ENCODE results near the gene SUB1.

DNA sequence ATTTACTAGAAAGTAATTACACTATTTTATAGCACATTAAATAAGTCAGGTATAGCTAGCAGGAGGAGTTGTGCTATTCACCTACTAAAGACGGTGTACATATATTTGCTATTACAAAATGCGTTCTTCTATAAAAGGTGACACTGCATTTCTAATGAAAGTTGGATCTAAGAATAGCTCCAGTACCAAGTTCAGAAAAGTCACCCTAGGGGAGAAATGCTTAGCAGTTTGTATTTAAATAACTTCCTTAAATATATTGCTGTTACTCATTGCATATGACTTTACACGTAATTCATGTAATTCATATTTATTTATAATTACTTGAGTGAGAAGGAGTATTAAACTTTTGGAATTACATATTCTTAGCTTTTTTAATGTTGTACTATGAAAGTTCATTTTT, 7.0 kb upstream of the SUB1 start:
- TF ChIP-seq CTCF (IDR thresholded peaks at IDR 0.05) (no peak), FOSL2 (IDR thresholded peaks at IDR 0.05; ENCODE audit: borderline replicate concordance, low read depth) (no peak), EZH2phosphoT487 (IDR thresholded peaks at IDR 0.05; ENCODE audit: borderline replicate concordance, low read depth) (no peak)
